Activated CD8-positive, alpha-beta memory T cell treated with anti-CD3 and anti-CD28 coated beads for 24 hours (primary cell): ENCODE data around the gene GAREM1.
"Not testable (repeated sequence)": the region's sequence is repeated elsewhere in the genome, so short reads cannot be mapped to it uniquely, and the experiment has no call there.

Experiments
- DNase-seq: peaks from one replicate; pipeline ENCODE4 v3.0.0-alpha.2; 2020

The GAREM1 gene

DNA sequence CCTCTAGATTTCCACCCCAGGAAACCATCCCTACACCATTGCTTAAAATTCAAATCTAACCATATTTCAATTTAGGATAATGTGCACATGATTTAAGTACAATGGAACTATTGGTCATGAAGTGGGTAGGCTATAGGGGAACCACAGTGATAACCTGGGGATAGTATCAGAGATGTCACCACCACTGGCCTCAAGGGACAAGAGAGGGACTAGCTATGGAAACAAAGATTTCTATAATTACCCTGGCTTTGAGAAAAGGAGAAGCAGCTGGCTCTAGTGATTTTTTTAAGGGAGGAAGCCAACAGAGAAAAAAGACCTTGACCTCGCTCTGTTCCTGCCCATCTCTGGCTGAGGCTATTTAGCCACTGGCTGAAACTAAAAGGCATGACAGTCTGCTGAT, 148.9 kb downstream of the GAREM1 start:
- DNase-seq, result no peak

DNA sequence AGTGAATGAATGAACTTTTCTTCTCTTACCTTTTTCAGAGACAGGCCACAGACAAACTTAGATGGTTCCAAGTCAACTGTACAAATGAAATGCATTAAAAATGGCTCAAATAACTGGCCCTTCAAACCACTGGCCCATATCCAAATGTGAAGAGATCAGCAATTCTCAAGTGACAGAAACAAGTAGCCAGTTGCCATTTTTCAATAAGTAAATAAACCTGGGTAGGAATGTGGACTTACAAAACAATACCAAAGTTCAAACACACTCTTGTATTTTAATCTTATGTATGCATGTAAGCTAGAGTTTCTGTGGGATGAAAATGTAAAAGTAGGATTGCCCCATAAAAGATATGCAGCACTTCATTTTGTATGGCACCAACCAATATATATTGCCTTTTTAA, 151.6 kb downstream of the GAREM1 start:
- no peak for DNase-seq

- DNase-seq, result no peak
These were observed 152.1 kb downstream of the GAREM1 start for GRCh38 chr18:32318581-32318980.

DNA sequence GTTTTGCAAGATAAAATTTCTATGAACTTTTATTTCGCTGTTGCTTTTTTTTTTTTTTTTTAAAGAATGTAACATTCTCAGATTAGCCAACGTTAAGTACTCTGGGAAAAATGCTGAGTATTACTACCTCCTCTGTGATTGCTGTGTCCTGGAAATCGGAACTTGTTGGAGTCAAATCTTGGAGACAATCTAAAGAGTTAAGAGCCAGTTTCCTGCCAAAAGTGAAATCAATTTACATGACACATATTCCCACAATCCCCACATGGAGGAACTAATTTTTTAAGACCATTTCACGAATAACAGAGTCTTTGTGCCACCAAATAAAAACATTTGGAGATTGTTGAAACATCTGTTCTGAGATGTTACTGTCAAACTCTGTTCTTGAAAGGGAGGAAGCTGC, 153.0 kb downstream of the GAREM1 start:
- no peak for DNase-seq

DNA sequence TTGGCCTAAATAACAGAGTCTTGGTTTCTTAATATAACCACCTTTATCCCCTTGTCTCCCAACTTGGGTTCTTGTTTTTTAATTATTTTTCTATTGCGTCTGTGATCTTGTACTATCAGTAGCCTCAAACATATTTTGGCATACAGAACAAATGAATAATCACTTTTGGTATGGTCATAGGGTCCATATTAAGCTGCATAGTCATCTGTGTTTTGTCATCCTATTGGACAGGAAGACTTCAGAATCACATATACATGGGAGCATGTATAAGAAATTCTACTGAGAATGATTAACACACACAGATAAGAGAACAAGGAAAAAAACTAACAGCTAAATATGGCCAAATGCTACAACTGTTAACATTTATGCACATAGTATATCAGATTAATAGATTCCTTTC, 154.8 kb downstream of the GAREM1 start:
- no peak for DNase-seq

- DNase-seq, result no peak
These were observed 159.9 kb downstream of the GAREM1 start for GRCh38 chr18:32310774-32311173.

DNA sequence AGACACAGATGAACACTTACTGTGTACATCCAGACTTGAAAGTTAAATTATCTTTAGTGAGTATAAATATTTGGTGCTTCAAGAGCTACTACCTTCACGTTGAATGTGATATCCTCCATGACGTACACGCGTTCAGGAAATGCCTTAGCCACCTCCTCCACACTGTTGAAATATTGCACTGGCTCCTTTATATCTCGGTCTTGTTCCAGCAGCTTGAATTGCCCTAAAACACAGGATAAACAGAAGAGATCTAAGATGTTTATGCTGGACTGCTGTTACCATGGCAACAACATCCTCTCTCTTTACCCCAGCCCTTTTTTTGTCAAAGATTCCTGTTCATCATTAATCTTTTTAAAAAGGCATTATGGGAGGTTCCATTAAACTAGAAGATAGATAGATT, 160.6 kb downstream of the GAREM1 start:
- DNase-seq, result no peak

DNA sequence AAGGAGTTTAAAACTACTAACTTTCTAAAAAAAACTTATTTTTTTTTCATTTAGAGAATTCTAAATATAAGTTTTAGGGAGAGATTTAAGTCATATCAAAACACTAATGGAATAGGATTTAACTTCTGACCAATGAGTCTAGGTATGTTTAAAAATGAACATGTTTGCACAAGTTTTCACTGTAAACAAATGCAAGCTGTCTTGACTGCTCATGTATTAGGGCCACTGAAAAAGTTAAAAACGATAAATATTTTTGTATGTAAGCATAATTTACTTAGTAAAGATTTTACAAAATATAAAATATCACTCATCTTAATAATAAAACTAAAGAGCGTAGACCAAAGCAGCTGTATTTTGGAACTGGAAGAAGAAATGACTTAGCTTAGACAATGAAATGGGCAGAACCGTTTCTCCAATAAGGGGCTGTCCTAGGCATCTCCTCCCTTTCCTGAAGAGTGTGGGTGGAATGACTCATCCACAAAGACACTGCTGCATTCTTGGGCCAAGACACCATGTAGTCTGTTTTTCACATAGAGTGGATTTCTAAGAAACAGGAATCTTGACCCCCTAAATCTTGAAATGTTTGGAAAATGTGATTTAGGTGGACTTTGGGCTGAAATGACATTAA, 162.1 kb downstream of the GAREM1 start:
- DNase-seq, result no peak

GRCh38 chr18:32303400-32303799, 167.3 kb downstream of the GAREM1 start:
- no peak for DNase-seq

DNA sequence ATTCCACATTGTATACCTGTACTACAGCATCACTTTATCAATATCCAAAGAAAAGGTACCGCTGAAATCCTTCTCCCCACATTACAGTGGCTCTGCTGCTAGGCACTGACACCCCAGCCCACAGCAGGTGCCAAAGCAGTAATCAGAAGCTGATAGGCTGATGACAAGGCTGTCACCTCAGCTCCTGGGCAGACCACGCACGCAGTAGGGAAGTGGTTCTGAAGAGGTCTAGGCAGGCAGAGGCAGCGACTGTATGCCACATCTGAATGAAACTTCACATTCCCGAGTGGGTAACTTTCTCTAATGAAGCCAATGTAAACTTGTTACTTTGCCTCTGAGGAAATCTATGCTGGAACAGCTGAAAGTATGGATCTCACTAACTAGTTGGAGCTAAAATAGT, 167.9 kb downstream of the GAREM1 start:
- DNase-seq, result no peak

- no peak for DNase-seq
These were observed 168.5 kb downstream of the GAREM1 start for GRCh38 chr18:32301976-32302743.

DNA sequence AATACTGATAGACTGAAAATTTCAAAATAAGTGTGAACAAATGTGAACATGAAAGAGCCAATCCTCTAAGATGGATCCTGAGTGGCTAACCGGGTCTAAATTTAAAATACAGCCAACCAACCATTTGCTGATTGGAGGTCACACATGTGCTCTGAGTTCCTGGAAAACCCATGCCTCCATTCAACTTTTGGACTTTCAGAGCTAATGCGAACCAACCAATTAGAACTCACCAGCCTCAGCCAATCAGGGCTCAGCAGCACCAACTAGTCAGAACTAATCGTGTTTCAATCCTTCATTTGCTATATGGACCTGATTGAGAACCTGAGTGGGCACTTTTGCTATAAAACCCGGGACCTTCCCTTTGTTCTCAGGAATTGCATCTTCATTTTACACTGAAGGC, 169.3 kb downstream of the GAREM1 start:
- no peak for DNase-seq

DNA sequence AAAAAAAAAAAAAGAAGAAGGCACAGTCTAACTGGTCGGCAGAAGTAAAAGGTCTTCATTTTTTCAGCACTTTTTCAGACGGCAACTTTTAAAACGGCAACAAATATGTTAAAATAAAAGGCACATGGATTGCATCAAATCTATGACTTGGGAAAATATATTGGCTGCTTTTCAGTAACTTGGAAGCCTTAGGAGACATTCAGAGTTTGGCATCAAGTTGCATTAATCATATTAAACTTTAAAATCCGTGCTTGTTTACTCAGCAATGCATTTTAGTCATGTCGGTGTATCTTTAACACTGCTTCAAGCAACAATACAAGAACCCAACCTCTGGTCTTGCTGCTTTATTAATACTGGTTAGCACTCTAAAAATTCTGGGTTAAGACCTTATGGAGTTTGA, 169.8 kb downstream of the GAREM1 start:
- no peak for DNase-seq

GRCh38 chr18:32299484-32299883, 171.2 kb downstream of the GAREM1 start:
- DNase-seq, result no peak

DNA sequence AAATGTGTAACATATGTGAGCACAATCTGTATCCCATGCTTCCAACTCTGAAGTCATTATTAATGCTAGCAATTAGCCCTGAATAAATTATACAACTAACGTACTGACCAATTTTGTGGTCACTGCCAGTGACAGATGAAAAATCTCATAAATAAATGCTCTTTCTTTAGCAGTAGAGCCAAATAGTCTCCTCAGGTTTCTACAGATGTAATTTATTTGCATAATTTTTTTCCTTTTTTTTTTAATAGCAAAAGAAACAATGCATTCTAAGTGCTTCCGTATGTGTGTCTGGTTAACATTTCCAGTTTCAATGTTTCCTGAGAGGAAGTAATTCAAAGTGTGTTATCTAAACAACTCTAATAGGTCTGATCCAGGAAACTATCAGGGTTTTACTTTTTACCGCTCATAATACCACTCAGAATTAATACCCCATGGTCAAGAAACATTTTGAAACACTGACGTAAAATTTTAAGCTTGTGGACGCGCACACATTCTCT, 172.5 kb downstream of the GAREM1 start:
- no peak for DNase-seq

DNA sequence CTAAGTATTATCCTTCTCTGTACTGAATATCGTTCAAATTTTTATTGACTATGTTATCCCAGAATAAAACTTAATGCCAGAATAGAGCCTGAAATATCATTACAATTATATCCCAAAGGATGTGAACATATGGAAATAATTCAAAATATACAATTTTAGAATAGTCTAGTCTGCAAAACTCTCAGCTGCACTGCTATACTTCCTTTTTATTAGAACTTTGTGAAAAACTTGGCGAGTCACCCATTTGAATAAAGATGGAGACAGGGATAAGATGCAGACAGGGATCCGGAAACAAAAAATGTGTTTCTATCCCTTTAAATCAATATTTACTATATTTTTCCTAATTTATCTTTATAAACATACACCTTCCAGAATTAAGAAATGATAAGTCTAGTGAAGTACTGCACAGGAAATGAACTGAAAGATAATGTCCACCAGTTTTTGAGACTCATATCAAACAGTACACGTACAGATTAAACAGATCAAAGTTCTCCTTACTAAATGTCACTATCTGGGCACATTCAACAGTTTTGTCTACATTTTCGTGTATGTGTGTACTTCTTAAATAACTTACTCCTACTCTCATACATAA, 173.0 kb downstream of the GAREM1 start:
- DNase-seq, result no peak

GRCh38 chr18:32296851-32297250, 173.8 kb downstream of the GAREM1 start:
- no peak for DNase-seq

DNA sequence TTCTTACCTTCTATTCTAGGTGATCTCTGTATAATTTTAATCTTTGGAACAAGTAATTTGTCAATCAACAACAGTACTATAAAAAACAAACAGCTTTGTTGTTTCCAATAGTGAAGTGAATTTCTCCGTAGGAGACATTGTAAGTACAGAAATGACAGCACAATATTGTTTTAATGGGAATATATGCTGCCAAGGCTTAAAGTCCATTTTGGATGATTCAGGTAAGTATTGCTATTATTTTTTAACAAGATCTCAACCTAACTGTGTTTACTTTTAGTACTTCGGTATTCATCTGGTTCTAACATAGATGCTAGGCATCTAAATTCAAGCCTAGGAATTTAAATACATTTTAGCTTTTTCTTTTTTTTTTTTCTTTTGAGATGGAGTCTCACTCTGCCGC, 175.1 kb downstream of the GAREM1 start:
- DNase-seq, result no peak

- DNase-seq, result no peak
These were observed 177.6 kb downstream of the GAREM1 start for GRCh38 chr18:32293107-32293506.

- not testable (repeated sequence) for DNase-seq
These were observed 179.1 kb downstream of the GAREM1 start for GRCh38 chr18:32291623-32292022.

GRCh38 chr18:32290810-32291209, 179.9 kb downstream of the GAREM1 start:
- DNase-seq, result no peak

- no peak for DNase-seq
These were observed 181.1 kb downstream of the GAREM1 start for GRCh38 chr18:32289483-32290075.

DNA sequence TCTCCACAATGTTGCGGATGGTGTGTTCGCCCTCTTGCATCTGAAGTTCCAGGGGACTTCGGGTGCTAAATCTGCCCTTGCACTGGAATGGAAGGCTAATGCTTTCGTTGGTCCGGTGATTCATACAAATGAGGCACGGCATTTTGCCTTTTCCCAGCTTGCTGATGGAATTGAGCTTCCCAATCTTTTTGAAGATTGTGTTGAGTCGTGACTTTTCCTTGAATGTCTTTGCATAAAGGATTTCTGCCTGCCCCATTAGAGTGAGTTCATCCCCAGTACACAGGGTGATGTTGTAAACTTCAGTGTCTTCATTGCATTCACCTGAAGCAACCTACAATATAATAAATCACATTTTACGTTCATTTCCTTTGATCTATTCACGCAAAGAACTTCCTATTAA, 182.8 kb downstream of the GAREM1 start:
- no peak for DNase-seq

GRCh38 chr18:32287249-32287648, 183.4 kb downstream of the GAREM1 start:
- DNase-seq, result no peak
